Measurements from ENCODE around the gene PHACTR3. TPM values are rescaled to one million over a fixed set of nuclear protein-coding genes. Genes with fewer than 3 reads are reported as not detected.
A peak's percentile ranks its signal among the peaks of the same experiment; 100 is the strongest.

Gene PHACTR3
- total RNA-seq, 2 donors from 2014 or later, result 0.13 TPM; not detected in 1

DNA sequence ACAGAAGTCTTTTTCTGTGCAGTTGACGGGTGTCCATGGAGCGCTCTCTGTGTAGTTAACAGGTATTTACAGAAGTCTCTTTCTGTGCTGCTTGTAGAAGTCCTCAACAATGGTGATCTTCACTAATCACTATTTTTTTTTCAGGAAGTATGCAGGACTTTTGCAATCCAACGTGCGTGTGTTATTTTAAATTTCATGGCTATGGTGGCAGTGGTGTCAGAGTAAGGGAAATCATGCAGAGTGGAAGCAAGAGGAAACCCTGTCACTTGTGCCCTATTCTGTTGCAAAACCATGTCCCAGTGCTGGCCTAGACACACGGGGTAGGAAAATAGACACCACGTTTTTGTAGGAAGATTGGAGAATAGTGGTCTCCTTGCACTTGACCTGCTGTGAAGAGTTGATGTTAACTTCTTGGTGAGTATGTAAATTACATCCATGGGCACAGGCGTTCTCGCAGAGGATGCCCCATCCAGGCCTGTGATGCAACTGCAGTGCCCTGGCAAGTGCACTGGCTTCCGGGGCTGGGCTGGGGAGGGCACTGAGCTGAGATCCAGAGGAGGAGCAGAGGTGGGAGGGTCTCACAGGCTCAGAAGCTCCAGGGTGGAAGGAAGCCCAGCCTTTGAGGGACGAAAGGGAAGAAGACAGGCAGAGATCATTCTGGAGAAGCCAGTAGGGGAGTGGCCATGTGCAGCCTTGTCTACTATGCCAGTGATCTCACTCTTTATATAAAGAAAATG lies 182.6 kb downstream of the PHACTR3 start:
- no peaks in the 10 kb centered on the region for H3K36me3 Mint-ChIP-seq (ENCODE audit: low read depth)
- peaks cover 3% of the 10 kb centered on the region for H3K9me3 Mint-ChIP-seq
- Histone ChIP-seq H3K4me3 (ENCODE audit: low read length) (no peak overlapping the region), H3K9ac (ENCODE audit: extremely low read depth, low read length, poor library complexity, severe bottlenecking) (no peak overlapping the region), H3K27ac (ENCODE audit: low read depth, low read length) (no peak overlapping the region), H3K27me3 (ENCODE audit: control insufficient read depth, insufficient read depth, low read length, poor library complexity, severe bottlenecking) (no peaks in the 10 kb centered on the region), H3K9me3 (ENCODE audit: control insufficient read depth, low read length) (peaks cover 4% of the 10 kb centered on the region), H3K4me1 (ENCODE audit: control insufficient read depth, insufficient read depth, low read length) (no peaks in the 10 kb centered on the region), H3K36me3 (ENCODE audit: control insufficient read depth, insufficient read depth, low read length) (no peaks in the 10 kb centered on the region)
- TF ChIP-seq, protein P1, sequence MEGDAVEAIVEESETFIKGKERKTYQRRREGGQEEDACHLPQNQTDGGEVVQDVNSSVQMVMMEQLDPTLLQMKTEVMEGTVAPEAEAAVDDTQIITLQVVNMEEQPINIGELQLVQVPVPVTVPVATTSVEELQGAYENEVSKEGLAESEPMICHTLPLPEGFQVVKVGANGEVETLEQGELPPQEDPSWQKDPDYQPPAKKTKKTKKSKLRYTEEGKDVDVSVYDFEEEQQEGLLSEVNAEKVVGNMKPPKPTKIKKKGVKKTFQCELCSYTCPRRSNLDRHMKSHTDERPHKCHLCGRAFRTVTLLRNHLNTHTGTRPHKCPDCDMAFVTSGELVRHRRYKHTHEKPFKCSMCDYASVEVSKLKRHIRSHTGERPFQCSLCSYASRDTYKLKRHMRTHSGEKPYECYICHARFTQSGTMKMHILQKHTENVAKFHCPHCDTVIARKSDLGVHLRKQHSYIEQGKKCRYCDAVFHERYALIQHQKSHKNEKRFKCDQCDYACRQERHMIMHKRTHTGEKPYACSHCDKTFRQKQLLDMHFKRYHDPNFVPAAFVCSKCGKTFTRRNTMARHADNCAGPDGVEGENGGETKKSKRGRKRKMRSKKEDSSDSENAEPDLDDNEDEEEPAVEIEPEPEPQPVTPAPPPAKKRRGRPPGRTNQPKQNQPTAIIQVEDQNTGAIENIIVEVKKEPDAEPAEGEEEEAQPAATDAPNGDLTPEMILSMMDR (conservative IDR thresholded peaks at IDR 0.05), result no peak
- no peaks in the 10 kb centered on the region for H3K4me1 Mint-ChIP-seq
- no peak for DNase-seq
- H3K27me3 Mint-ChIP-seq (ENCODE audit: insufficient read depth), result peaks cover 22% of the 10 kb centered on the region
- H3K4me3 Mint-ChIP-seq, result no peak overlapping the region
- 67 to 77% methylated on average over 8 to 10 of the region's 10 CpGs for WGBS, 2 experiments (ENCODE audit: insufficient coverage in 1 of 2, insufficient read length in 1 of 2)
- no peak overlapping the region for H3K27ac Mint-ChIP-seq

DNA sequence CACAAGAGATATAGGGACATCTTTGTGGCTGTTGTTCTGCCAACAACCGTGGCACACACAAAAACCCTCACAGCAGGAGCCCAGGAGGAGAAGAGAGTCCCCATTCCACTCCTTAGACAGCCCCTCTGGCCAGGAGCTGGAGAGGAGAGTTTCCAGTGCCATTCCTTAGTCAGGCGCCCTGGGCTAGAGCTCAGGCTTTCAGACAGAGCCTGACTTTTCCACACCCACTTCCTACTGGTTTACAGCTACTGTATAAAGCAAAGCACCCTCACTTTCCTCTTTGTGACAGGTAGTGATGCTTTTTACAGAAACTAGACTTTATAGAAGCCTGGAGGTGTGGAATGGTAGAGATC lies 183.2 kb downstream of the PHACTR3 start:
- no peaks in the 10 kb centered on the region for H3K27me3 ChIP-seq (ENCODE audit: control insufficient read depth, insufficient read depth, low read length, poor library complexity, severe bottlenecking)
- Mint-ChIP-seq H3K4me3 (no peak overlapping the region), H3K4me1 (no peaks in the 10 kb centered on the region), H3K27me3 (ENCODE audit: insufficient read depth) (peaks cover 22% of the 10 kb centered on the region), H3K27ac (no peak overlapping the region), H3K9me3 (peaks cover 7% of the 10 kb centered on the region), H3K36me3 (ENCODE audit: low read depth) (no peaks in the 10 kb centered on the region)
- no peaks in the 10 kb centered on the region for H3K36me3 ChIP-seq (ENCODE audit: control insufficient read depth, insufficient read depth, low read length)
- TF ChIP-seq, protein P1 (conservative IDR thresholded peaks at IDR 0.05), result no peak
- no peak overlapping the region for H3K9ac ChIP-seq (ENCODE audit: extremely low read depth, low read length, poor library complexity, severe bottlenecking)
- WGBS, 2 experiments (ENCODE audit: insufficient coverage in 1 of 2, insufficient read length in 1 of 2), result 47% methylated on average over 2 of the region's 2 CpGs; no CpG with 5 or more reads in 1 of the 2 experiments
- no peaks in the 10 kb centered on the region for H3K4me1 ChIP-seq (ENCODE audit: control insufficient read depth, insufficient read depth, low read length)
- peaks cover 4% of the 10 kb centered on the region for H3K9me3 ChIP-seq (ENCODE audit: control insufficient read depth, low read length)
- DNase-seq, result no peak
- H3K27ac ChIP-seq (ENCODE audit: low read depth, low read length), result no peak overlapping the region
- no peak overlapping the region for H3K4me3 ChIP-seq (ENCODE audit: low read length)

DNA sequence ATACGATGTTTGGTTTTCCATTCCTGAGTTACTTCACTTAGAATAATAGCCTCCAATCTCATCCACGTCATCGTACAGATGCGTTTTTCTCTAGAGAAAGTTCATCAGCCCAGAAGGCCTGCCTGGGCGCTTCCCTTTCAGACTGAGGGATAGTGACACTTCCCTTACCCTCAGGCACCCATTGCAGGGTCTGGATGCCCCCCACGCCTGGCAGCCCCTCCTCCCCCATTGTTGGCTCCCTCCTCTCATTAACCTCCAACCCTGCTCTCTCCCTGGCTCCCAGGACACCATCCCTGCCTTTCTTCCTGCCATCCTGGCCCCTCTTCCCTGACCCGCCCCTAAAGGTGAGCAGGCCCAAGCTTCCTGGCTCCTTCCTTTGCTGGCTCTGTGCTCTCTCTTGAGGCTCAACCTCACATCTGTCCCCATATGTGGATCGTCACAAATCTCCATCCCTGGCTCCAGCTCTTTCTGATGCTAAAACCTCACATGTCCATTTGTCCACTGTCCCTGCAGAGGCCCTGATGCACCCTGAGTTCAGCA lies 183.9 kb downstream of the PHACTR3 start:
- peaks cover 24% of the 10 kb centered on the region for H3K27me3 Mint-ChIP-seq (ENCODE audit: insufficient read depth)
- H3K27me3 ChIP-seq (ENCODE audit: control insufficient read depth, insufficient read depth, low read length, poor library complexity, severe bottlenecking), result no peaks in the 10 kb centered on the region
- no peaks in the 10 kb centered on the region for H3K4me1 Mint-ChIP-seq
- TF ChIP-seq, protein P1 (conservative IDR thresholded peaks at IDR 0.05), result no peak
- H3K4me1 ChIP-seq (ENCODE audit: control insufficient read depth, insufficient read depth, low read length), result no peaks in the 10 kb centered on the region
- H3K36me3 Mint-ChIP-seq (ENCODE audit: low read depth), result no peaks in the 10 kb centered on the region
- no peak overlapping the region for H3K27ac Mint-ChIP-seq
- no peak overlapping the region for H3K9ac ChIP-seq (ENCODE audit: extremely low read depth, low read length, poor library complexity, severe bottlenecking)
- peak overlapping the region; percentile 66 for H3K27ac ChIP-seq (ENCODE audit: low read depth, low read length)
- H3K4me3 ChIP-seq (ENCODE audit: low read length), result no peak overlapping the region
- H3K4me3 Mint-ChIP-seq, result no peak overlapping the region
- 57 to 69% methylated on average over 8 of the region's 8 CpGs for WGBS, 2 experiments (ENCODE audit: insufficient coverage in 1 of 2, insufficient read length in 1 of 2)
- peaks cover 11% of the 10 kb centered on the region for H3K9me3 Mint-ChIP-seq
- no peaks in the 10 kb centered on the region for H3K36me3 ChIP-seq (ENCODE audit: control insufficient read depth, insufficient read depth, low read length)
- no peak for DNase-seq
- H3K9me3 ChIP-seq (ENCODE audit: control insufficient read depth, low read length), result peaks cover 4% of the 10 kb centered on the region
